ENCODE results near the gene LTB4R2.

The LTB4R2 gene

GRCh38 chr14:24347134-24347533, 37.2 kb downstream of the LTB4R2 start:
- Histone ChIP-seq H2BK15ac (ENCODE audit: low read length) (no peak overlapping the region), H3K4me1 (ENCODE audit: control insufficient read depth in 2 of 2, insufficient read depth in 1 of 2, low read depth in 1 of 2, low read length in 2 of 2) (no peaks in the 10 kb centered on the region), H4K91ac (ENCODE audit: low read depth, low read length, poor library complexity) (no peak overlapping the region), H4K8ac (ENCODE audit: low read depth, low read length) (no peak overlapping the region), H3K23ac (ENCODE audit: low read depth, low read length, poor library complexity) (no peak overlapping the region), H3K4ac (ENCODE audit: low read length) (no peak overlapping the region), H2AFZ (ENCODE audit: low read length) (no peak overlapping the region), H3K4me3 (ENCODE audit: low read length in 2 of 2) (no peak overlapping the region), H3K9ac (ENCODE audit: low read depth, low read length, poor library complexity) (no peak overlapping the region), H3K79me1 (ENCODE audit: low read depth, low read length) (no peaks in the 10 kb centered on the region), H3K18ac (ENCODE audit: low read length) (no peak overlapping the region), H3K27me3 (ENCODE audit: control insufficient read depth in 3 of 3, insufficient read depth in 3 of 3, low read depth in 1 of 3, low read length in 3 of 3) (peaks cover 0 to 78% (median 5%) of the 10 kb centered on the region in 3 experiments), H3K27ac (replicated peaks; ENCODE audit: low read length) (no peak overlapping the region), H3K36me3 (replicated peaks in 1 of 2; ENCODE audit: control insufficient read depth in 2 of 2, insufficient read depth in 2 of 2, low read length in 2 of 2) (no peaks in the 10 kb centered on the region), H3K4me2 (ENCODE audit: insufficient read depth, low read length, poor library complexity, severe bottlenecking) (no peak overlapping the region), H3K9me3 (replicated peaks in 1 of 2; ENCODE audit: control insufficient read depth in 2 of 2, insufficient read depth in 1 of 2, low read depth in 1 of 2, low read length in 2 of 2) (no peaks in the 10 kb centered on the region), H2BK120ac (ENCODE audit: low read depth, low read length) (no peak overlapping the region), H2AK5ac (ENCODE audit: low read depth, low read length) (no peak overlapping the region), H2BK12ac (ENCODE audit: low read length) (no peak overlapping the region), H2BK5ac (ENCODE audit: low read length) (no peak overlapping the region), H3K14ac (ENCODE audit: low read length) (no peak overlapping the region)
- WGBS, 2 donors (ENCODE audit: extremely low coverage in 2 of 2, insufficient read length in 2 of 2, insufficient replicate concordance in 1 of 2) = no CpG with 5 or more reads among the region's 1 CpG
- no peak for DNase-seq (ENCODE audit: low spot score)

DNA sequence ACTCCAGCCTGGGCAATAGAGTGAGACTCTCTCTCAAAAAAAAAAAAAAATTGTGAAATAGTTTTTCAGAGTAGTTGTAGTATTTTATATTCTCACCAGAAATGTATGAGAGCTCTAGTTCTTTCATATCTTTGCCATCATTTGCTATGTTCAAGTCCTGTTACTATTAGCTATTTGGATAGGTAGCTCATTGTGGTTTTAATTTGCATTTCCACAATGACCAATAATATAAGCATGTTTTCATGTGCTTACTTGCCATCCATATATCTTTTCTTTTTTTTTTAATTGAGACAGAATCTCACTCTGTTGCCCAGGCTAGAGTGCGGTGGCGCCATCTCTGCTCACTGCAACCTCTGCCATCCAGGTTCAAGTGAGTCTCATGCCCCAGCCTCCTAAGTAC, 38.2 kb downstream of the LTB4R2 start:
- no peak overlapping the region for H2BK5ac ChIP-seq (ENCODE audit: low read length)
- H3K79me1 ChIP-seq (ENCODE audit: low read depth, low read length) = no peaks in the 10 kb centered on the region
- no peak overlapping the region for H3K4me3 ChIP-seq (ENCODE audit: low read length in 2 of 2)
- no CpG with 5 or more reads among the region's 2 CpGs for WGBS, 2 donors (ENCODE audit: extremely low coverage in 2 of 2, insufficient read length in 2 of 2, insufficient replicate concordance in 1 of 2)
- no peak for DNase-seq (ENCODE audit: low spot score)
- no peak overlapping the region for H3K4ac ChIP-seq (ENCODE audit: low read length)
- H2BK12ac ChIP-seq (ENCODE audit: low read length) = no peak overlapping the region
- H2BK15ac ChIP-seq (ENCODE audit: low read length) = no peak overlapping the region
- H3K4me1 ChIP-seq (ENCODE audit: control insufficient read depth in 2 of 2, insufficient read depth in 1 of 2, low read depth in 1 of 2, low read length in 2 of 2) = no peaks in the 10 kb centered on the region
- H3K9me3 ChIP-seq (replicated peaks in 1 of 2; ENCODE audit: control insufficient read depth in 2 of 2, insufficient read depth in 1 of 2, low read depth in 1 of 2, low read length in 2 of 2) = no peaks in the 10 kb centered on the region
- no peak overlapping the region for H3K27ac ChIP-seq (replicated peaks; ENCODE audit: low read length)
- H3K36me3 ChIP-seq (replicated peaks in 1 of 2; ENCODE audit: control insufficient read depth in 2 of 2, insufficient read depth in 2 of 2, low read length in 2 of 2) = no peaks in the 10 kb centered on the region
- H4K91ac ChIP-seq (ENCODE audit: low read depth, low read length, poor library complexity) = no peak overlapping the region
- no peak overlapping the region for H2AFZ ChIP-seq (ENCODE audit: low read length)
- no peak overlapping the region for H3K23ac ChIP-seq (ENCODE audit: low read depth, low read length, poor library complexity)
- no peak overlapping the region for H3K14ac ChIP-seq (ENCODE audit: low read length)
- no peak overlapping the region for H2AK5ac ChIP-seq (ENCODE audit: low read depth, low read length)
- H3K18ac ChIP-seq (ENCODE audit: low read length) = no peak overlapping the region
- H3K4me2 ChIP-seq (ENCODE audit: insufficient read depth, low read length, poor library complexity, severe bottlenecking) = no peak overlapping the region
- H3K27me3 ChIP-seq (ENCODE audit: control insufficient read depth in 3 of 3, insufficient read depth in 3 of 3, low read depth in 1 of 3, low read length in 3 of 3) = peaks cover 0 to 80% (median 10%) of the 10 kb centered on the region in 3 experiments
- H4K8ac ChIP-seq (ENCODE audit: low read depth, low read length) = no peak overlapping the region
- H3K9ac ChIP-seq (ENCODE audit: low read depth, low read length, poor library complexity) = no peak overlapping the region
- no peak overlapping the region for H2BK120ac ChIP-seq (ENCODE audit: low read depth, low read length)

- H2AFZ ChIP-seq (ENCODE audit: low read length) = no peak overlapping the region
- H3K9ac ChIP-seq (ENCODE audit: low read depth, low read length, poor library complexity) = no peak overlapping the region
- no peak overlapping the region for H3K23ac ChIP-seq (ENCODE audit: low read depth, low read length, poor library complexity)
- H3K36me3 ChIP-seq (replicated peaks in 1 of 2; ENCODE audit: control insufficient read depth in 2 of 2, insufficient read depth in 2 of 2, low read length in 2 of 2) = no peaks in the 10 kb centered on the region
- no peaks in the 10 kb centered on the region for H3K9me3 ChIP-seq (replicated peaks in 1 of 2; ENCODE audit: control insufficient read depth in 2 of 2, insufficient read depth in 1 of 2, low read depth in 1 of 2, low read length in 2 of 2)
- H2AK5ac ChIP-seq (ENCODE audit: low read depth, low read length) = no peak overlapping the region
- H2BK120ac ChIP-seq (ENCODE audit: low read depth, low read length) = no peak overlapping the region
- H3K4ac ChIP-seq (ENCODE audit: low read length) = no peak overlapping the region
- H3K18ac ChIP-seq (ENCODE audit: low read length) = no peak overlapping the region
- no peak overlapping the region for H4K91ac ChIP-seq (ENCODE audit: low read depth, low read length, poor library complexity)
- WGBS, 2 donors (ENCODE audit: extremely low coverage in 2 of 2, insufficient read length in 2 of 2, insufficient replicate concordance in 1 of 2) = no CpG with 5 or more reads among the region's 5 CpGs
- no peaks in the 10 kb centered on the region for H3K79me1 ChIP-seq (ENCODE audit: low read depth, low read length)
- no peaks in the 10 kb centered on the region for H3K4me1 ChIP-seq (ENCODE audit: control insufficient read depth in 2 of 2, insufficient read depth in 1 of 2, low read depth in 1 of 2, low read length in 2 of 2)
- no peak overlapping the region for H4K8ac ChIP-seq (ENCODE audit: low read depth, low read length)
- H3K4me3 ChIP-seq (ENCODE audit: low read length in 2 of 2) = no peak overlapping the region
- peaks cover 0 to 73% (median 14%) of the 10 kb centered on the region in 3 experiments for H3K27me3 ChIP-seq (ENCODE audit: control insufficient read depth in 3 of 3, insufficient read depth in 3 of 3, low read depth in 1 of 3, low read length in 3 of 3)
- H2BK5ac ChIP-seq (ENCODE audit: low read length) = no peak overlapping the region
- no peak overlapping the region for H2BK15ac ChIP-seq (ENCODE audit: low read length)
- H2BK12ac ChIP-seq (ENCODE audit: low read length) = no peak overlapping the region
- H3K14ac ChIP-seq (ENCODE audit: low read length) = no peak overlapping the region
- H3K27ac ChIP-seq (replicated peaks; ENCODE audit: low read length) = no peak overlapping the region
- DNase-seq (ENCODE audit: low spot score) = no peak
- no peak overlapping the region for H3K4me2 ChIP-seq (ENCODE audit: insufficient read depth, low read length, poor library complexity, severe bottlenecking)
Measured at GRCh38 chr14:24349742-24350141, 39.8 kb downstream of the LTB4R2 start.

DNA sequence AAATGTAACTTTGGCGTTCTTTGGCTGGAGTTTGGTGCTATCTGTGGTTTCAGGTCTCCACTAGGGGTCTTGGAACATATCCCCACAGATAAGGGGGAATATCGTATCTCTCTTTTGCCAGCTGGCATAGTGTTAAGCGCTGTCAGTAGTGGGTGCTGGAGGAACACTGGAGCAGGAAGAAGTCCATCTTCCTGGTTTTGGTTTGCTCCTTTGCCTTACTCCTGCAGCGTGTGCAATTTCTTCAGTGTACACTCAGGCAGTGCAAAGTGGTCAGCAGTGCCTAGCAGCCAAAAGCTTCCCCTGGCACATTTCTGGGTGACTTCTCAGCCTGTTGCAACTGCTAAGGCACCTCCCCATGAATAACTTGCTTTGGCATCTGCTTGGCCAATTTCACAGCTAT, 41.6 kb downstream of the LTB4R2 start:
- H3K4ac ChIP-seq (ENCODE audit: low read length) = no peak overlapping the region
- no peak overlapping the region for H3K23ac ChIP-seq (ENCODE audit: low read depth, low read length, poor library complexity)
- H3K9ac ChIP-seq (ENCODE audit: low read depth, low read length, poor library complexity) = no peak overlapping the region
- no peak overlapping the region for H2BK15ac ChIP-seq (ENCODE audit: low read length)
- H3K36me3 ChIP-seq (replicated peaks in 1 of 2; ENCODE audit: control insufficient read depth in 2 of 2, insufficient read depth in 2 of 2, low read length in 2 of 2) = no peaks in the 10 kb centered on the region
- no peak overlapping the region for H2AFZ ChIP-seq (ENCODE audit: low read length)
- no peak overlapping the region for H2BK12ac ChIP-seq (ENCODE audit: low read length)
- no peaks in the 10 kb centered on the region for H3K9me3 ChIP-seq (replicated peaks in 1 of 2; ENCODE audit: control insufficient read depth in 2 of 2, insufficient read depth in 1 of 2, low read depth in 1 of 2, low read length in 2 of 2)
- no peak overlapping the region for H2BK120ac ChIP-seq (ENCODE audit: low read depth, low read length)
- no peak overlapping the region for H3K27ac ChIP-seq (replicated peaks; ENCODE audit: low read length)
- H2BK5ac ChIP-seq (ENCODE audit: low read length) = no peak overlapping the region
- no peak overlapping the region for H3K18ac ChIP-seq (ENCODE audit: low read length)
- H3K14ac ChIP-seq (ENCODE audit: low read length) = no peak overlapping the region
- H3K27me3 ChIP-seq (ENCODE audit: control insufficient read depth in 3 of 3, insufficient read depth in 3 of 3, low read depth in 1 of 3, low read length in 3 of 3) = peaks cover 0 to 60% (median 14%) of the 10 kb centered on the region in 3 experiments
- no peak overlapping the region for H4K8ac ChIP-seq (ENCODE audit: low read depth, low read length)
- H2AK5ac ChIP-seq (ENCODE audit: low read depth, low read length) = no peak overlapping the region
- H3K4me1 ChIP-seq (ENCODE audit: control insufficient read depth in 2 of 2, insufficient read depth in 1 of 2, low read depth in 1 of 2, low read length in 2 of 2) = no peaks in the 10 kb centered on the region
- no peaks in the 10 kb centered on the region for H3K79me1 ChIP-seq (ENCODE audit: low read depth, low read length)
- H3K4me2 ChIP-seq (ENCODE audit: insufficient read depth, low read length, poor library complexity, severe bottlenecking) = no peak overlapping the region
- no peak for DNase-seq (ENCODE audit: low spot score)
- no CpG with 5 or more reads among the region's 4 CpGs for WGBS, 2 donors (ENCODE audit: extremely low coverage in 2 of 2, insufficient read length in 2 of 2, insufficient replicate concordance in 1 of 2)
- no peak overlapping the region for H4K91ac ChIP-seq (ENCODE audit: low read depth, low read length, poor library complexity)
- H3K4me3 ChIP-seq (ENCODE audit: low read length in 2 of 2) = no peak overlapping the region
